HCEC 1CT (cell line): ENCODE results near the gene MEN1.

Source experiments
- DNase-seq: peaks from one replicate; pipeline ENCODE4 v3.0.0-alpha.2; 2017

MEN1 gene

DNA sequence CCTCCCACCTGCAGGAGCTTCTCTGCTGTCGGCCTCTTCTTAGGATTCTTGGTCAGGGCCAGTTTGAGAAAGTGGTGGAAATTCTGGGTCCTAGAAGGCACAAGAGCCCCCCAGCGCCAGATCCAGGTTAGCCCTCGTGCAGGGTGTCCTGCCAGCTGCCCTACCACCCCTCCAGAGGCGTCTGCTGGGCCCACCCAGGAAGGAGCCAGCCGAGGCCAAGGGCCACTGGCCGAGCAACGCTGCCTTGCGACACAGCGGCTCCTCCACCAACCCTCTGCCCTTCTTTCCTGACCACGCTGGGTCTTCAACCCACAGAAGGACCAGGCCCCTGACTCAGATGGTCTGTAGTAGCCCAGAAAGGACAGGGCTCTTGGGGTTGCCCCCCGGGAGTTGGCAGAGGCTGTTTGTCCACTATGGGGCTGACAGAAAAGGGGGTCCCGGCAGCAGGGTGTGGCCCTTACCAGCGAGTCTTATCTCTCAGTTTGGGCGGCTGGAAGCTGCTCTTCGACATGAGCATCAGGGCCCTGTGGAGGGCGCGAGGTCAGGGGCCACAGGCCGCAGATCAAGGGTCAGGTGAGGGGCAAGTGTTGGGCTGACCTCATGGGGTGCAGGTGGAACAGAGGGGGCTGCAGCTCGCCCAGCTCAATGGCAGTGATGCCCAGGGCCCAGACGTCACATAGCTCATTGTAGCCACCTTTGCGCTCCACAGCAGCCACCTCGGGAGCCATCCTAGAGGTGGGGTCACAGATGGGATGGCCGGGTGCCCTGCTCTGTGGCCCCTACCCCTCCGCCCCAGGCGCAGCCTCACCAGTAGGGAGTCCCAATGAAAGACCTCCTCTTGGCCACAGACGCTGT, 9.8 kb downstream of the MEN1 start:
- DNase-seq = no peak

- DNase-seq = no peak
Measured at GRCh38 chr11:64799623-64800302, 10.6 kb downstream of the MEN1 start.

DNA sequence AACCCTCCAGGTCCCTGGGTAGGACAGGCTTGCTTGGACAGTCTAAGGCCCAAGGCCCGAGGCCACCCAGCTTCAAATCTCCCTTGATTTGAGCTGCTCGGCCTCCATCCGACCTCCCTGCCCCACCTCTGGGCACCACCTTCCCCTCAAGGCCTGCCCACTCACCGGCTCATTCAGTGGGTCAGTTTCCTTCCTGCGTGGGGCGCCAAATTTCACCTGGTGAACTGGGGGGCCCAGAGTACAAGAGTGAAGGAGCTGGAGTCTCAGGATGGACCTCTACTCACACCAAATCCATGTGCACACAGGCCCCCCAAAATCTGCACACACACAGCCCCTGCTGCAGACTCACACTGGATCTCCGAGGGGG, 11.1 kb downstream of the MEN1 start:
- no peak for DNase-seq

DNA sequence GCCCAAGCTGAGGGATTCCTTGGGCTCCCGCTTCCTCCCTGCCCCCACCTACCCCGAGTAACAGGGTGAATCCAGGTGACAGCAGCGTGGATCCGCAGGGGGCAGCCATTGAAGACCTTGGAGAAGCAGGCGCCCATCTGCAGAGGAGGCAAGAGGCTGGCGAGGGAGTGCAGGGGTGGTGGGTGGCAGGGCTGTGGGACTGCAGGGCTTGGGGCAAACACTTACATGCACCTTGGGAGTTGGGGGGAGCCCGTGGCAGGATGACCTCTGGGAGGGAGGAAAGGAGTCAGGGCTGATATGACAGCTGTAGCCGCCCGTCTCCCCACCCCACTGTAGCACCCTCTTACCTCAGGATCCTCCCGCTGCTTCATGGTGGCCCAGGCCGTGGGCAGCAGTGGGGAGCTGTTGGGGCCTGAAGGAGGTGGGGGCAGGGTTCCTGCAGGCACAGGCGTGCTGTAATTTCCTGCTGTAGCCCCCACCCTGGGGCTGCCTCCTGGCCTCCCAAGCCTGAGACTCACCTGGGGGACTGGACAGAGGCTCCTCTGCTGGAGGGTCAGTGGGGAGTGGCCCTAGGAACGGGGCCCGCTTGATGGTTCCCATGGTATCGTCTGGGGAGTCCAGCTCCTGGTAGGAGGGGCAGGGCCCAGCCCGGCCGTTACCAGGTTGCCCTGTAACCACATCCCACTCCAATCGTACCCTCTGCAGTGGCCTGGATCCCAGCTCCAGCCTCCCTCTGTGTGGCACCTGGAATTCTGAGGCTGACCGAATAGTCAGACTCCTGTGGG, 13.4 kb downstream of the MEN1 start:
- no peak for DNase-seq

DNA sequence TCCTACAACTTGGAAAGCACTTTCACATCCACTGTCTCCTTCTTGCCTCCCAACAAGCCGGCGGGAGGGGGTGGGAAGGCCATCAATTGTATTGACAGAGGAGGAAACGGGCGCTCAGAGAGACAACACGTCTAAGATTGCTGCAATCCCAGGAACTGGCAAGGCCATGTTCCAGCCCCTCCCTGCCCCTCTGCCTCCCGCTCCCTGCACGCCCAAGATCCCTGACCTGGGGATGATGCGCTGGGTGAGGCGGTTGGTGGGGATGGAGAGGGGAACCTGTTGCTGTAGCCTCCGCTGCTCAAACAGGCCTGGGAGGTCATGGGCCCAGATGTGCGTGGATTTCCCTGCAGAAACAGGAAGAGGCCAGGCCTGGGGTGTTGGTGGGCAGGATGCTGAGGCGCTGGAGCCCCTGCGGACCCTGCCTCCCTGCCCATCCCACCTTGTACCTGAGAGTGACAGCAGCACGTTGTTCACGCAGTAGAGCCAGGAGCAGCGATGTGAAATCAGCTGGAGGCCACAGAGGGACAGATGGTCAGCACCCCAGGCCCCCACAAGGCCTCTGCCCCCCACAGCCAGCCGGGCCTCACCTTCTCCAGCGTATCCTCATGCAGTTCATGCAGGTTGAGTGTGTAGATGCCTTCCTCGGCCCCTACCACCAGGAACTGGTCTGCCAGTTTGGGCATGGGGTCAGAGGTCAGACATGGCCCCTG, 14.1 kb downstream of the MEN1 start:
- DNase-seq = no peak

DNA sequence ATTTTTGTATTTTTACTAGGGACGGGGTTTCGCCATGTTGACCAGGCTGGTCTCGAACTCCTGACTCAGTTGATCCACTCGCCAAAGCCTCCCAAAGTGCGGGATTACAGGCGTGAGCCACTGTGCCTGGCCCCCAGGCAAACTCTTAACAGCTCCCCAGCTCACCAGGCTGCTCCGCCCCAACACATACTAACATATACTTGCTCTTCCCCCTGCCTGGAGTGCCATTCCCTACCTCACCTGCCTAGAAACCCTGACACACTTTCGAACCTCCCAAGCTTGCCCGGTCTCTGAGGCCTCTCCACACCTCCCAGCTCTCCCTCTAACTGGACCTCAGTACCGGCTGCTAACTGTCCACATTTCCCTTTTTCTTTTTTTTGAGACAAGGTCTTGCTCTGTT, 15.8 kb downstream of the MEN1 start:
- no peak for DNase-seq

- no peak for DNase-seq
Measured at GRCh38 chr11:64793271-64794160, 16.8 kb downstream of the MEN1 start.

- DNase-seq = no peak
Measured at GRCh38 chr11:64792482-64792881, 17.9 kb downstream of the MEN1 start.

DNA sequence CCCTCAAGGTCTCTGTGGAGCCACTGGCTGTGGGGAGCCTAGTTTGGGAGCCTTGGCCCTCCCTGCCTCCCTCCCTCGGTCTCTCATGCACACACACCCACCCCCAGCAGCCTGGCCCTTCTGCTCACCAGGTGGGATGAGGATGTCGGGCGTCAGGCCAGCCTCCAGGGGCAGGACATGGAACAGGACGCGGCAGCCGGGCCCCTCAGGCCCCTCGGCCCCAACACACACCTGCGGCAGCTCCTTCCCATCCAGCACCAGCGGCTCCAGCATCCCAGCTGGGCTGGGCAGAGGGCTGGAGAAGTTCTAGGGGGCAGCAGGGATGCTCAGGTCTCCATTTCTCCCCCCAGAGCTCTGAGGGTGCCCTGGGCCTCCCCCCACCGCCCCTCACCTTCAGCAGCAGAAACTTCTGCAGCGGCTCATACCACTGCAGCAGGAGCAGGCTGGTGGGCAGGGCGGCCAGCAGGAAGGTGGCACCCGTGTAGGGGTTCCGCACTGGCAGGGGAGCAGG, 18.5 kb downstream of the MEN1 start:
- DNase-seq = no peak

DNA sequence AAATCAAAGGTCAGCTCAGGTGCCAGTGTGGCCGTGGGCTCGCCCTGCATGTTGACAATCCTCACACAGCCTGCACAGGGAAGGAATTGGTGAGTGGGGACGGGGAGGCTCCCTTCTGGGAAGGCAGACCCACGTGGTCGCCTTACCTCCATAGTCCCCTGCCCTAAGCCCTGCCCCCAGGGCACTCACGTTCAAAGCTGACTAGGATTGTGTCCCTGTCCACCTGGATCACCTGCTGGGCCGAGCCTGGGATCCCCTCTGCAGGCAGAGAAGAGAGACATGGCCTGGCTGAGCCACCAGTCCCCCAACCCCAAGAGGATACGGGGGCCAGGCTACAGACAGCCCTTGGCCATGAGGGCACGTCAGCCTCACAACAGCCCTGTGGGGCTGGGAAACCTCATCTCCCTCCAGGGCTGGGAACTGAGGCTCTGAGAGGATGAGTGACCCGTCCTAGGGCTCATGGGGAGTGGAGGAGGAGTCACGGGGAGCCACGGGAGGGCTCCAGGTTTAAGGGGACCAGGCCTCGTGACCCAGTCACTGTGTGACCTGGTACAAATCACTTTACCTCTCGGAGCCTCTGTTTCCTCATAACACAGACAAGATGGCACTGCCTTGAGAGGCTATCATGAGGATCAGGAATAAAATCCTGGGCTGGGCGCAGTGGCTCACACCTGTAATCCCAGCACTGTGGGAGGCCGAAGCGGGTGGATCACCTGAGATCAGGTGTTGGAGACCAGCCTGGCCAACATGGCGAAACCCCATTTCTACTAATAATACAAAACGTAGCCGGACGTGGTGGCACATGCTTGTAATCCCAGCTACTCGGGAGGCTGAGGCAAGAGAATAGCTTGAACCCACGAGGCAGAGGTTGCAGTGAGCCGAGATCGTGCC, 19.9 kb downstream of the MEN1 start:
- DNase-seq = no peak

GRCh38 chr11:64789331-64790204, 20.8 kb downstream of the MEN1 start:
- no peak for DNase-seq

GRCh38 chr11:64788321-64789215, 21.8 kb downstream of the MEN1 start:
- DNase-seq = no peak

DNA sequence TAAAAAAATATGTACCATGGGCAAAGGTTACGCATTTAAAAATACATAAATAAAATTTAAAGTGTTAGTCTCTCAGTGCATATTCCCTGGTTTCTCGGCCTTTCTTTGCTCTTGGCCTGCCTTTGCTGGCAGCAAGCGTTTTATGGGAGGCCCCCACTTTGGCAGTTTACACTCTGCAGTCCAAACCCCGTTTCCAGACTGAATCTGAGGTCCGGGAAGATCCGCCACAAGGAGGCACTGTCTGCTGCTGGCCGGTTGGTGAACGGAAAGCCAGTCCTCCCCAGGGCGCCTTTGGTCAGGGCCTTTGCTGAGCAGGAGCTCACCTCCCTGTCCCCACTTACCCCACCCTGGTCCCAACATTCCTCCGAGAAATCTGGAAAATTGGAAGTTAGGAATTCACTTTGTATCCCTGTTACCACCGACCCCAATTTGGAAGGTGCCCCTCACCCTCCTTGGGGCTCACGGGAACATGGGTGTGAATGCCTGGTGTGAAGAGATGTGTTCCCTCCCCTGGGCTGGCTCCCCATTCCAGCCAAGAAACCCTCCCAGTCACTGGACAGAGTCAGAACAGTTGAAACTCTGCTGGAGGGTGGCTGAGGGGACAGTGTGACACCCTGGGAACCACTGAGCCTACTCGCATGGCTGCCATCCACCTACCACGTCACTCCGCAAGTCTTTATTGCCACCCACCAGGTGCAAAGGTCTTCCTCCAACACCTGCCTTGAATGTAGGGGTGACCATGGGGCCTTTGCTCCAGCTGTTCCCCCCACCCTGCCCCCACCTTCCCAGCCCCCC, 22.6 kb downstream of the MEN1 start:
- DNase-seq = peak; percentile 61

GRCh38 chr11:64786308-64786707, 24.0 kb downstream of the MEN1 start:
- no peak for DNase-seq

- no peak for DNase-seq
Measured at GRCh38 chr11:64784813-64785581, 25.4 kb downstream of the MEN1 start.

DNA sequence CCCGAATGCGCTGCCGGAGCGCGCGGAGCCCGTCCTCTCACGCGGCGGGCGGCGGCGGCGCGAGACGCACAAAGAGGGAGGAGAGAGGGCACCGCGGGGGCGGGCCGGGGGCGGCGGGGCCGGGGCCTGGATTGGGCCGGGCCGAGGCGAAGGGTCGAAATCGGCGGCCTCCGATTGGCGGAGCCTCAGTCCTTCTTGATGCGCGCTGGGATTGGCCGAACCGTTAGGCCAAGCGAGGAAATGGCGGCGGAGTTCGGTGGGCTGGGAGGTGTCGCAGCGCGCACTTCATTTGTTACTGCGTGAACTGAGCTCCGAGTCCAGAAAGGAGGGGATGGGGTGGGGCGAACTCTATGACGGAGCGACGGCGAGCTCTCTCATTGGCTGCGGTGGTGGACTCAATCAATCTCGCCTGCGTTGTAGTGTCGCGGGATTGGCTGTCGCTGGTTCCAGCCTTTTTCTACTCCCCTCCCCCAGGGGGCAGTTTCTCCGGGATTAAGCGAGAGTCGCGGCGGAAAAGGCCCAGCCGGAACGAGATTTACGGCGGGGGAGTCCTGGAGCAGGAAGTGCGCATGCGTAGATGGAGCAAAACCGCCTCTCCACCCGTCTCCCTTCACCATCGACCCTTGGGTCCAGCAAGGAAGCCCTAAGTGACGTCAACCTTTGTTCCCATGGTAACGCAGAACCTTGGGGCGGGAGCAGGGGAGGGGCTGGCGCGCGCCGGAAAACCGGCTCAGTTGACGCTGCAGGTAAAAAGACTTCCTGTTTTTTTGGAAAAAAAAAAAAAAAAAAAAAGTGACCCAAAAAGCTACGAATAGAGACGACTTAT, 31.7 kb downstream of the MEN1 start, which contains the start of gene SF1:
Gene SF1 (minus strand): TSS at position 70 of the 826 bp plus-strand sequence. CDS start 150 bp downstream, outside the sequence.
- peak; percentile 99 for DNase-seq
